Osteoblast (primary cell): ENCODE results near the gene ANKRD36. TPM values are rescaled to one million over a fixed set of nuclear protein-coding genes. Genes with fewer than 3 reads are reported as not detected.
"Not testable (repeated sequence)": the region's sequence is repeated elsewhere in the genome, so short reads cannot be mapped to it uniquely, and the experiment has no call there.

Source experiments
- DNase-seq: peaks from one replicate; pipeline ENCODE4 v3.0.0; 2011; ENCODE audit warnings: low spot score, mixed read lengths; ENCODE audit not compliant: insufficient read length; ENCODE audit errors: missing footprints
- H2AFZ ChIP-seq: 2 replicates; pipeline ENCODE4 v1.6.0; 2011; ENCODE audit warnings: mild to moderate bottlenecking, low read length
- H3K27ac ChIP-seq: 2 replicates; pipeline ENCODE4 v1.5.1; 2011; ENCODE audit warnings: mild to moderate bottlenecking, low read depth, low read length, moderate library complexity
- H3K27me3 ChIP-seq: 2 replicates; pipeline ENCODE4 v1.6.0; 2012; ENCODE audit warnings: mild to moderate bottlenecking, control low read depth, inconsistent platforms, low read length, moderate library complexity; ENCODE audit not compliant: insufficient read depth
- H3K36me3 ChIP-seq: 2 replicates; pipeline ENCODE4 v1.5.1; 2011; ENCODE audit warnings: mild to moderate bottlenecking, low read length, control low read depth, moderate library complexity; ENCODE audit not compliant: insufficient read depth
- H3K4me1 ChIP-seq: 2 replicates; pipeline ENCODE4 v1.5.1; 2011; ENCODE audit warnings: mild to moderate bottlenecking, low read length, control low read depth, moderate library complexity; ENCODE audit not compliant: insufficient read depth
- H3K4me2 ChIP-seq: 2 replicates; pipeline ENCODE4 v1.6.0; 2011; ENCODE audit warnings: mild to moderate bottlenecking, low read length; ENCODE audit not compliant: insufficient read depth
- H3K4me3 ChIP-seq: fragments of 200-600 bp; sonication (generic); 3 replicates; pipeline ENCODE4 v1.5.1; 2012; ENCODE audit warnings: mild to moderate bottlenecking, low read length, inconsistent platforms; ENCODE audit not compliant: insufficient read depth
- H3K79me2 ChIP-seq: 2 replicates; pipeline ENCODE4 v1.6.0; 2012; ENCODE audit warnings: mild to moderate bottlenecking, low read length, control low read depth, inconsistent platforms; ENCODE audit not compliant: insufficient read depth
- H3K9me3 ChIP-seq: 2 replicates; pipeline ENCODE4 v1.5.1; 2011; ENCODE audit warnings: low read depth, low read length, control low read depth
- H4K20me1 ChIP-seq: 2 replicates; pipeline ENCODE4 v1.6.0; 2012; ENCODE audit warnings: mild to moderate bottlenecking, low read length, control low read depth; ENCODE audit not compliant: insufficient read depth
- CTCF ChIP-seq: IDR thresholded peaks from 2 replicates; pipeline ENCODE4 v1.5.1; 2011; ENCODE audit warnings: mild to moderate bottlenecking, low read depth, low read length, moderate library complexity; ENCODE audit errors: extremely low read depth
- total RNA-seq: library from RNA; depleted of rRNA; stranded (reverse); fragments of >200 nt; gene quantifications from 2 replicates; pipeline ENCODE4 v1.2.3, GENCODE V29; 2012

Gene ANKRD36
- total RNA-seq, 1 donor, result 27.9 TPM

- peak overlapping the region; percentile 60 for H3K4me2 ChIP-seq
- no peaks in the 10 kb centered on the region for H3K9me3 ChIP-seq
Measured at GRCh38 chr2:97095661-97096060, 17.3 kb upstream of the ANKRD36 start.

GRCh38 chr2:97098786-97099372, 14.1 kb upstream of the ANKRD36 start:
- not testable (repeated sequence) for H3K79me2 ChIP-seq, H2AFZ ChIP-seq, H3K4me2 ChIP-seq

More at GRCh38 chr2:97095661-97096060, 17.3 kb upstream of the ANKRD36 start:
- H3K4me3 ChIP-seq, result no peak overlapping the region
- no peak overlapping the region for H3K27ac ChIP-seq
- H3K36me3 ChIP-seq, result no peaks in the 10 kb centered on the region
- H2AFZ ChIP-seq, result no peak overlapping the region
- H3K79me2 ChIP-seq, result no peaks in the 10 kb centered on the region
- H3K27me3 ChIP-seq, result no peaks in the 10 kb centered on the region
- H3K4me1 ChIP-seq, result peaks cover 2% of the 10 kb centered on the region
- DNase-seq, result no peak
- no peaks in the 10 kb centered on the region for H4K20me1 ChIP-seq
- no peak for TF ChIP-seq CTCF

GRCh38 chr2:97106878-97107277, 6.1 kb upstream of the ANKRD36 start:
- H2AFZ ChIP-seq, H3K79me2 ChIP-seq: not testable (repeated sequence)

More at GRCh38 chr2:97098786-97099372, 14.1 kb upstream of the ANKRD36 start:
- not testable (repeated sequence) for H3K4me1 ChIP-seq, H3K9me3 ChIP-seq, H3K27ac ChIP-seq, H3K36me3 ChIP-seq, DNase-seq, H4K20me1 ChIP-seq, H3K27me3 ChIP-seq, H3K4me3 ChIP-seq

GRCh38 chr2:97111246-97111645, 1.7 kb upstream of the ANKRD36 start:
- not testable (repeated sequence) for H3K4me1 ChIP-seq, H4K20me1 ChIP-seq, DNase-seq, H2AFZ ChIP-seq, H3K79me2 ChIP-seq, H3K4me2 ChIP-seq, H3K27me3 ChIP-seq, H3K9me3 ChIP-seq, H3K36me3 ChIP-seq, H3K27ac ChIP-seq, H3K4me3 ChIP-seq

More at GRCh38 chr2:97106878-97107277, 6.1 kb upstream of the ANKRD36 start:
- not testable (repeated sequence) for H3K4me1 ChIP-seq, H3K9me3 ChIP-seq, H3K27me3 ChIP-seq, H4K20me1 ChIP-seq, DNase-seq, H3K27ac ChIP-seq, H3K36me3 ChIP-seq, H3K4me2 ChIP-seq, H3K4me3 ChIP-seq

GRCh38 chr2:97112320-97113049, 468 bp upstream of the ANKRD36 start:
- not testable (repeated sequence) for H3K4me1 ChIP-seq, H3K36me3 ChIP-seq, H3K79me2 ChIP-seq, H3K27me3 ChIP-seq, H4K20me1 ChIP-seq, H3K9me3 ChIP-seq
- Histone ChIP-seq H3K4me3 (peak overlapping the region; percentile 76), H3K27ac (peak overlapping the region; percentile 47), H3K4me2 (peak overlapping the region; percentile 89), H2AFZ (peak overlapping the region; percentile 95)
- DNase-seq, result peak; percentile 68
- TF ChIP-seq CTCF, result peak; percentile 69

- not testable (repeated sequence) for H3K27me3 ChIP-seq, H4K20me1 ChIP-seq, H3K9me3 ChIP-seq, DNase-seq, H3K4me1 ChIP-seq, H3K36me3 ChIP-seq, H3K79me2 ChIP-seq, H3K27ac ChIP-seq
- Histone ChIP-seq H3K4me3 (peak overlapping the region; percentile 76), H3K4me2 (peak overlapping the region; percentile 76), H2AFZ (peak overlapping the region; percentile 96)
Measured at GRCh38 chr2:97113882-97114255, 916 bp downstream of the ANKRD36 start.

- DNase-seq, H3K4me3 ChIP-seq, H4K20me1 ChIP-seq, H3K4me1 ChIP-seq, H2AFZ ChIP-seq, H3K79me2 ChIP-seq, H3K36me3 ChIP-seq, H3K9me3 ChIP-seq, H3K27ac ChIP-seq, H3K27me3 ChIP-seq, H3K4me2 ChIP-seq: not testable (repeated sequence)
Measured at GRCh38 chr2:97129090-97129489, 16.1 kb downstream of the ANKRD36 start.
